Measurements from ENCODE around the gene MAP9. TPM values are rescaled to one million over a fixed set of nuclear protein-coding genes. Genes with fewer than 3 reads are reported as not detected.

MAP9 gene
- total and polyA plus RNA-seq, 7 donors, result 0.08 to 0.90 (median 0.39) TPM

- TF ChIP-seq CTCF (IDR thresholded peaks at IDR 0.05), result peak; percentile 25
- no peak for DNase-seq
- Histone ChIP-seq H3K36me3 (ENCODE audit: insufficient read depth in 1 of 2, low read depth in 1 of 2) (no peaks in the 10 kb centered on the region), H3K9me3 (no peaks in the 10 kb centered on the region), H3K4me3 (no peak overlapping the region), H3K27ac (no peak overlapping the region), H3K27me3 (ENCODE audit: insufficient read depth in 3 of 3, low read length in 2 of 3) (no peaks in the 10 kb centered on the region), H3K4me1 (no peaks in the 10 kb centered on the region)
- no peak for ATAC-seq
- intact Hi-C loops (cut with DNase I), result loop anchor here in 1 of 2 donors (10.0 kb wide), 1 partner anchor 551 kb away; the partner anchor contains the start of gene CTSO
- WGBS, 3 donors, result 8 to 14% (median 9%) methylated on average over 4 of the region's 4 CpGs
These were observed 27.1 kb upstream of the MAP9 start for GRCh38 chr4:155403886-155404285.

- no peak for TF ChIP-seq CTCF (IDR thresholded peaks at IDR 0.05)
- H3K27me3 ChIP-seq (ENCODE audit: insufficient read depth in 3 of 3, low read length in 2 of 3), result no peaks in the 10 kb centered on the region
- no peaks in the 10 kb centered on the region for H3K9me3 ChIP-seq
- H3K36me3 ChIP-seq (ENCODE audit: insufficient read depth in 1 of 2, low read depth in 1 of 2), result no peaks in the 10 kb centered on the region
- WGBS, 3 donors, result 47 to 59% (median 54%) methylated on average over 2 of the region's 2 CpGs
- ATAC-seq (no peak), DNase-seq (no peak)
- H3K27ac ChIP-seq, result no peak overlapping the region
- no peaks in the 10 kb centered on the region for H3K4me1 ChIP-seq
- H3K4me3 ChIP-seq, result no peak overlapping the region
- intact Hi-C loops (cut with DNase I), result loop anchor here in 1 of 2 donors (10.0 kb wide), 1 partner anchor 552 kb away; the partner anchor contains the start of gene CTSO
These were observed 26.2 kb upstream of the MAP9 start for GRCh38 chr4:155402941-155403340.

- DNase-seq, result no peak
- WGBS, 3 donors, result 21 to 27% (median 23%) methylated on average over 2 of the region's 2 CpGs
- Histone ChIP-seq H3K27me3 (ENCODE audit: insufficient read depth in 3 of 3, low read length in 2 of 3) (no peaks in the 10 kb centered on the region), H3K36me3 (ENCODE audit: insufficient read depth in 1 of 2, low read depth in 1 of 2) (no peaks in the 10 kb centered on the region), H3K4me1 (no peaks in the 10 kb centered on the region), H3K4me3 (no peak overlapping the region), H3K9me3 (no peaks in the 10 kb centered on the region), H3K27ac (no peak overlapping the region)
- TF ChIP-seq CTCF (IDR thresholded peaks at IDR 0.05), result no peak
- intact Hi-C loops (cut with DNase I), result loop anchor here in 1 of 2 donors (10.0 kb wide), 1 partner anchor 554 kb away; the partner anchor contains the start of gene CTSO
- ATAC-seq, result no peak
These were observed 24.1 kb upstream of the MAP9 start for GRCh38 chr4:155400893-155401292.

- Histone ChIP-seq H3K9me3 (no peaks in the 10 kb centered on the region), H3K27ac (no peak overlapping the region), H3K36me3 (ENCODE audit: insufficient read depth in 1 of 2, low read depth in 1 of 2) (no peaks in the 10 kb centered on the region), H3K4me1 (no peaks in the 10 kb centered on the region), H3K4me3 (no peak overlapping the region), H3K27me3 (ENCODE audit: insufficient read depth in 3 of 3, low read length in 2 of 3) (no peaks in the 10 kb centered on the region)
- no peak for ATAC-seq
- 66 to 82% (median 73%) methylated on average over 7 of the region's 7 CpGs for WGBS, 3 donors
- intact Hi-C loops (cut with DNase I), result loop anchor here in 1 of 2 donors (10.0 kb wide), 1 partner anchor 555 kb away; the partner anchor contains the start of gene CTSO
- no peak for DNase-seq
- no peak for TF ChIP-seq CTCF (IDR thresholded peaks at IDR 0.05)
These were observed 23.4 kb upstream of the MAP9 start for GRCh38 chr4:155399974-155400697.
